Hepatocyte (in vitro differentiated cells): ENCODE data around the gene CEP68. TPM values are rescaled to one million over a fixed set of nuclear protein-coding genes. Genes with fewer than 3 reads are reported as not detected.

Experiments
- DNase-seq: peaks from one replicate; pipeline ENCODE4 v3.0.0-alpha.2; 2016; ENCODE audit warnings: low spot score
- H2AFZ ChIP-seq: fragments of 200-600 bp; sonication (generic); 2 replicates; pipeline ENCODE4 v1.6.0; 2016; ENCODE audit warnings: antibody characterized with exemption, mild to moderate bottlenecking
- H3K27ac ChIP-seq: fragments of 200-600 bp; sonication (generic); 2 replicates; pipeline ENCODE4 v1.5.1; 2016; ENCODE audit warnings: mild to moderate bottlenecking
- H3K27me3 ChIP-seq: fragments of 200-600 bp; sonication (generic); 2 replicates; pipeline ENCODE4 v1.6.1; 2016
- H3K36me3 ChIP-seq: fragments of 200-600 bp; sonication (generic); replicated peaks from 2 replicates; pipeline ENCODE4 v1.5.1; 2016; ENCODE audit warnings: low read depth; ENCODE audit not compliant: insufficient read depth
- H3K4me1 ChIP-seq: fragments of 200-600 bp; sonication (generic); 2 replicates; pipeline ENCODE4 v1.5.1; 2016; ENCODE audit warnings: mild to moderate bottlenecking, moderate library complexity; ENCODE audit not compliant: insufficient read depth
- H3K4me2 ChIP-seq: fragments of 200-600 bp; sonication (generic); 2 replicates; pipeline ENCODE4 v1.6.0; 2016
- H3K4me3 ChIP-seq: fragments of 200-600 bp; sonication (generic); 2 replicates; pipeline ENCODE4 v1.5.1; 2016; ENCODE audit warnings: mild to moderate bottlenecking
- H3K79me2 ChIP-seq: fragments of 200-600 bp; sonication (generic); 2 replicates; pipeline ENCODE4 v1.6.0; 2017; ENCODE audit warnings: mild to moderate bottlenecking
- H3K9me2 ChIP-seq: fragments of 200-600 bp; sonication (generic); replicated peaks from 2 replicates; pipeline ENCODE4 v1.6.0; 2017; ENCODE audit warnings: mild to moderate bottlenecking; ENCODE audit not compliant: insufficient read depth
- H3K9me3 ChIP-seq: fragments of 200-600 bp; sonication (generic); 2 replicates; pipeline ENCODE4 v1.5.1; 2016; ENCODE audit warnings: low read depth, mild to moderate bottlenecking
- H4K20me1 ChIP-seq: fragments of 200-600 bp; sonication (generic); 2 replicates; pipeline ENCODE4 v1.6.0; 2016; ENCODE audit warnings: mild to moderate bottlenecking; ENCODE audit not compliant: insufficient read depth, poor library complexity, severe bottlenecking
- CTCF ChIP-seq: fragments of 200-600 bp; sonication (generic); IDR thresholded peaks from 2 replicates; pipeline ENCODE4 v1.5.1; 2016; ENCODE audit warnings: antibody characterized with exemption, mild to moderate bottlenecking; ENCODE audit not compliant: poor library complexity
- EZH2 ChIP-seq: fragments of 200-600 bp; sonication (generic); IDR thresholded peaks from 2 replicates; pipeline ENCODE4 v1.6.1; 2016; ENCODE audit warnings: antibody characterized with exemption, mild to moderate bottlenecking, borderline replicate concordance
- EZH2phosphoT487 ChIP-seq: fragments of 200-600 bp; sonication (generic); IDR thresholded peaks from one replicate; pipeline ENCODE4 v1.6.1; 2018; ENCODE audit warnings: antibody characterized with exemption, mild to moderate bottlenecking, low read depth, moderate library complexity; ENCODE audit not compliant: unreplicated experiment, severe bottlenecking
- WGBS: methylation state at CpG from one replicate; pipeline ENCODE4 v1.1.6; 2016; ENCODE audit warnings: low lambda C conversion rate; ENCODE audit errors: missing lambda C conversion rate; 5-methylcytosine and 5-hydroxymethylcytosine counted together
- polyA plus RNA-seq: library from polyadenylated mRNA; unstranded; fragments of >200 nt; fragmentation: Nextera tagmentation; extraction: Ambion mirVana; gene quantifications from 2 replicates; pipeline ENCODE4 v1.2.1, GENCODE V29; 2016
- total RNA-seq: library from RNA; depleted of rRNA; stranded (reverse); fragments of >200 nt; gene quantifications from 2 replicates; pipeline ENCODE4 v1.2.3, GENCODE V29; 2014

Gene CEP68
- total and polyA plus RNA-seq, 2 experiments from 2014 or later: 8.2 to 9.4 TPM

- H2AFZ ChIP-seq: no peak overlapping the region
- H3K4me2 ChIP-seq: no peak overlapping the region
- no peaks in the 10 kb centered on the region for H3K9me3 ChIP-seq
- WGBS: 93% methylated on average over 6 of the region's 6 CpGs
- TF ChIP-seq EZH2 (no peak), EZH2phosphoT487 (no peak), CTCF (no peak)
- H3K9me2 ChIP-seq: no peaks in the 10 kb centered on the region
- DNase-seq: no peak
- H3K27me3 ChIP-seq: no peaks in the 10 kb centered on the region
- peaks cover 100% of the 10 kb centered on the region for H3K79me2 ChIP-seq
- H3K4me1 ChIP-seq: no peaks in the 10 kb centered on the region
- peaks cover 7% of the 10 kb centered on the region for H3K36me3 ChIP-seq
- H3K4me3 ChIP-seq: no peak overlapping the region
- peaks cover 100% of the 10 kb centered on the region for H4K20me1 ChIP-seq
- H3K27ac ChIP-seq: no peak overlapping the region
These were observed 46.9 kb downstream of the CEP68 start for GRCh38 chr2:65103013-65103715.

- no peaks in the 10 kb centered on the region for H3K9me2 ChIP-seq
- H3K4me3 ChIP-seq: no peak overlapping the region
- no peak for DNase-seq
- H3K4me1 ChIP-seq: no peaks in the 10 kb centered on the region
- no peak overlapping the region for H2AFZ ChIP-seq
- no peaks in the 10 kb centered on the region for H3K9me3 ChIP-seq
- WGBS: 97% methylated on average over 5 of the region's 5 CpGs
- H3K27me3 ChIP-seq: no peaks in the 10 kb centered on the region
- no peak overlapping the region for H3K4me2 ChIP-seq
- H3K27ac ChIP-seq: no peak overlapping the region
- H4K20me1 ChIP-seq: peaks cover 100% of the 10 kb centered on the region
- H3K79me2 ChIP-seq: peaks cover 100% of the 10 kb centered on the region
- no peak for TF ChIP-seq EZH2phosphoT487
- no peak for TF ChIP-seq CTCF
- no peak for TF ChIP-seq EZH2
- peaks cover 4% of the 10 kb centered on the region for H3K36me3 ChIP-seq
These were observed 51.3 kb downstream of the CEP68 start for GRCh38 chr2:65107530-65107929.

- peaks cover 100% of the 10 kb centered on the region for H4K20me1 ChIP-seq
- 93% methylated on average over 6 of the region's 6 CpGs for WGBS
- H2AFZ ChIP-seq: no peak overlapping the region
- H3K4me2 ChIP-seq: no peak overlapping the region
- H3K9me3 ChIP-seq: no peaks in the 10 kb centered on the region
- H3K4me3 ChIP-seq: no peak overlapping the region
- H3K79me2 ChIP-seq: peaks cover 100% of the 10 kb centered on the region
- TF ChIP-seq CTCF: no peak
- no peak for TF ChIP-seq EZH2
- no peak for TF ChIP-seq EZH2phosphoT487
- no peaks in the 10 kb centered on the region for H3K27me3 ChIP-seq
- H3K4me1 ChIP-seq: no peaks in the 10 kb centered on the region
- H3K9me2 ChIP-seq: no peaks in the 10 kb centered on the region
- DNase-seq: no peak
- H3K36me3 ChIP-seq: peaks cover 4% of the 10 kb centered on the region
- H3K27ac ChIP-seq: no peak overlapping the region
These were observed 52.6 kb downstream of the CEP68 start for GRCh38 chr2:65108780-65109179.
